H1 (cell line): ENCODE measurements around the gene PTPRG.

Source experiments
- CTCF ChIP-seq, 3 experiments: IDR thresholded peaks; 1 replicate in 2 of 3; 2 replicates in 1 of 3; pipeline versions ENCODE4 v1.5.1 to v1.6.1; 2011; ENCODE audit warnings: low read length in 3 of 3, mild to moderate bottlenecking in 3 of 3, inconsistent platforms in 2 of 3, low read depth in 1 of 3, moderate library complexity in 1 of 3; ENCODE audit not compliant: insufficient read depth in 1 of 3; ENCODE audit errors: control extremely low read depth in 1 of 3
- HDAC6 ChIP-seq: IDR thresholded peaks from one replicate; pipeline ENCODE4 v1.7.1; 2012; ENCODE audit warnings: low read depth, mild to moderate bottlenecking, inconsistent platforms, low read length, moderate library complexity
- NRF1 ChIP-seq: IDR thresholded peaks from 2 replicates; pipeline ENCODE4 v1.6.1; 2011; ENCODE audit warnings: mild to moderate bottlenecking, low read depth, low read length, improper control_type of control experiment
- SP4 ChIP-seq: IDR thresholded peaks from 2 replicates; pipeline ENCODE4 v1.6.1; 2012; ENCODE audit warnings: low read length, inconsistent platforms
- SRF ChIP-seq: IDR thresholded peaks from 2 replicates; pipeline ENCODE4 v1.6.1; 2011; ENCODE audit warnings: mild to moderate bottlenecking, low read depth, low read length, moderate library complexity
- TAF1 ChIP-seq: IDR thresholded peaks from 2 replicates; pipeline ENCODE4 v1.6.1; 2011; ENCODE audit warnings: mild to moderate bottlenecking, low read depth, low read length
- USF2 ChIP-seq: IDR thresholded peaks from 2 replicates; pipeline ENCODE4 v1.6.1; 2011; ENCODE audit warnings: low read length, improper control_type of control experiment

- TF ChIP-seq TAF1 = no peak
- TF ChIP-seq CTCF (IDR thresholded peaks at IDR 0.05; ENCODE audit: control extremely low read depth in 1 of 3, insufficient read depth in 1 of 3, low read depth in 1 of 3, low read length in 3 of 3) = peak in 2 of 3 experiments; percentile 23 to 41; a peak in 2 of 4 replicates
- TF ChIP-seq HDAC6 = no peak
- no peak for TF ChIP-seq SP4
- no peak for TF ChIP-seq SRF
- no peak for TF ChIP-seq USF2
- no peak for TF ChIP-seq NRF1
Measured at GRCh38 chr3:61778095-61778494, 216.7 kb downstream of the PTPRG start.
